ENCODE measurements around the gene CNRIP1.

CNRIP1 gene

DNA sequence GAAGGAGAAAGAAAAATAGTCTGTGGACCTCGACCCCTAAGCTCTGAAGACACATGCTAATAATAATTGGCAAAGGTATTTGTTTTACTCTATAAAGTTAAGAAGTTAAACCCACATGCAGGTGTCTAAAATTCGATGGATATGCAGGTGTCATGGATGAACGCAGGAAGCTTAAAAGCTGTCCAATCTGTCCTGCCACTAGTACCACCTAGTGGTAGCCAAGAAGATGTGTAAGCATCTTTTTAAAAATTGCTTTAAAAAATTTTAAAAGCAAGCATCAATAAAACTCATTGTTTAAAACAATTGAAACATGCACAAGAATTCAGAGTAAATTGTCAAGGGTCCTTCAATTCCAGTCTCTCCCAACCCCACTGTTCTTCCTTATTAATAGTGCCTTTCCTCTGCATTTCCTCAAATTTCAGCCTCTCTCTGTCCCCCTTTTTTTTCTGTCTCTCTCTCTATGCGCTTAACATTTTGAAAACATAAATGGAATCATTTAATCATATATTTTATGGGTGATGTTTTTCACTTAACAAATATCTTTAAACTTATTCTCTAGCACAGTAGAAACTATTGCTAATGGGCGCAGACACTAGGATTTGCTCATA, 36.8 kb downstream of the CNRIP1 start (continued):
- TF ChIP-seq, protein P1, sequence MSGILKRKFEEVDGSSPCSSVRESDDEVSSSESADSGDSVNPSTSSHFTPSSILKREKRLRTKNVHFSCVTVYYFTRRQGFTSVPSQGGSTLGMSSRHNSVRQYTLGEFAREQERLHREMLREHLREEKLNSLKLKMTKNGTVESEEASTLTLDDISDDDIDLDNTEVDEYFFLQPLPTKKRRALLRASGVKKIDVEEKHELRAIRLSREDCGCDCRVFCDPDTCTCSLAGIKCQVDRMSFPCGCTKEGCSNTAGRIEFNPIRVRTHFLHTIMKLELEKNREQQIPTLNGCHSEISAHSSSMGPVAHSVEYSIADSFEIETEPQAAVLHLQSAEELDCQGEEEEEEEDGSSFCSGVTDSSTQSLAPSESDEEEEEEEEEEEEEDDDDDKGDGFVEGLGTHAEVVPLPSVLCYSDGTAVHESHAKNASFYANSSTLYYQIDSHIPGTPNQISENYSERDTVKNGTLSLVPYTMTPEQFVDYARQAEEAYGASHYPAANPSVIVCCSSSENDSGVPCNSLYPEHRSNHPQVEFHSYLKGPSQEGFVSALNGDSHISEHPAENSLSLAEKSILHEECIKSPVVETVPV (CRISPR knock-in tag; IDR thresholded peaks at IDR 0.05), result no peak
- no peak for TF ChIP-seq ZNF8 (CRISPR knock-in tag; IDR thresholded peaks at IDR 0.05)
- no peak for TF ChIP-seq TCF4 (CRISPR knock-in tag; IDR thresholded peaks at IDR 0.05; ENCODE audit: borderline replicate concordance)
- TF ChIP-seq ARNTL (CRISPR knock-in tag; IDR thresholded peaks at IDR 0.05; ENCODE audit: borderline replicate concordance, low read depth), result no peak
- no peak for TF ChIP-seq ZNF70 (CRISPR knock-in tag; IDR thresholded peaks at IDR 0.05)
- TF ChIP-seq, protein P2, sequence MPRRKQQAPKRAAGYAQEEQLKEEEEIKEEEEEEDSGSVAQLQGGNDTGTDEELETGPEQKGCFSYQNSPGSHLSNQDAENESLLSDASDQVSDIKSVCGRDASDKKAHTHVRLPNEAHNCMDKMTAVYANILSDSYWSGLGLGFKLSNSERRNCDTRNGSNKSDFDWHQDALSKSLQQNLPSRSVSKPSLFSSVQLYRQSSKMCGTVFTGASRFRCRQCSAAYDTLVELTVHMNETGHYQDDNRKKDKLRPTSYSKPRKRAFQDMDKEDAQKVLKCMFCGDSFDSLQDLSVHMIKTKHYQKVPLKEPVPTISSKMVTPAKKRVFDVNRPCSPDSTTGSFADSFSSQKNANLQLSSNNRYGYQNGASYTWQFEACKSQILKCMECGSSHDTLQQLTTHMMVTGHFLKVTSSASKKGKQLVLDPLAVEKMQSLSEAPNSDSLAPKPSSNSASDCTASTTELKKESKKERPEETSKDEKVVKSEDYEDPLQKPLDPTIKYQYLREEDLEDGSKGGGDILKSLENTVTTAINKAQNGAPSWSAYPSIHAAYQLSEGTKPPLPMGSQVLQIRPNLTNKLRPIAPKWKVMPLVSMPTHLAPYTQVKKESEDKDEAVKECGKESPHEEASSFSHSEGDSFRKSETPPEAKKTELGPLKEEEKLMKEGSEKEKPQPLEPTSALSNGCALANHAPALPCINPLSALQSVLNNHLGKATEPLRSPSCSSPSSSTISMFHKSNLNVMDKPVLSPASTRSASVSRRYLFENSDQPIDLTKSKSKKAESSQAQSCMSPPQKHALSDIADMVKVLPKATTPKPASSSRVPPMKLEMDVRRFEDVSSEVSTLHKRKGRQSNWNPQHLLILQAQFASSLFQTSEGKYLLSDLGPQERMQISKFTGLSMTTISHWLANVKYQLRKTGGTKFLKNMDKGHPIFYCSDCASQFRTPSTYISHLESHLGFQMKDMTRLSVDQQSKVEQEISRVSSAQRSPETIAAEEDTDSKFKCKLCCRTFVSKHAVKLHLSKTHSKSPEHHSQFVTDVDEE (CRISPR knock-in tag; IDR thresholded peaks at IDR 0.05), result no peak
- TF ChIP-seq, protein P3, sequence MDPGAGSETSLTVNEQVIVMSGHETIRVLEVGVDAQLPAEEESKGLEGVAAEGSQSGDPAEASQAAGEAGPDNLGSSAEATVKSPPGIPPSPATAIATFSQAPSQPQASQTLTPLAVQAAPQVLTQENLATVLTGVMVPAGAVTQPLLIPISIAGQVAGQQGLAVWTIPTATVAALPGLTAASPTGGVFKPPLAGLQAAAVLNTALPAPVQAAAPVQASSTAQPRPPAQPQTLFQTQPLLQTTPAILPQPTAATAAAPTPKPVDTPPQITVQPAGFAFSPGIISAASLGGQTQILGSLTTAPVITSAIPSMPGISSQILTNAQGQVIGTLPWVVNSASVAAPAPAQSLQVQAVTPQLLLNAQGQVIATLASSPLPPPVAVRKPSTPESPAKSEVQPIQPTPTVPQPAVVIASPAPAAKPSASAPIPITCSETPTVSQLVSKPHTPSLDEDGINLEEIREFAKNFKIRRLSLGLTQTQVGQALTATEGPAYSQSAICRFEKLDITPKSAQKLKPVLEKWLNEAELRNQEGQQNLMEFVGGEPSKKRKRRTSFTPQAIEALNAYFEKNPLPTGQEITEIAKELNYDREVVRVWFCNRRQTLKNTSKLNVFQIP (CRISPR knock-in tag; IDR thresholded peaks at IDR 0.05; ENCODE audit: borderline replicate concordance, low read depth), result no peak
- TF ChIP-seq RARB (CRISPR knock-in tag; IDR thresholded peaks at IDR 0.05), result no peak
- TF ChIP-seq GLIS3 (CRISPR knock-in tag; IDR thresholded peaks at IDR 0.05), result no peak

DNA sequence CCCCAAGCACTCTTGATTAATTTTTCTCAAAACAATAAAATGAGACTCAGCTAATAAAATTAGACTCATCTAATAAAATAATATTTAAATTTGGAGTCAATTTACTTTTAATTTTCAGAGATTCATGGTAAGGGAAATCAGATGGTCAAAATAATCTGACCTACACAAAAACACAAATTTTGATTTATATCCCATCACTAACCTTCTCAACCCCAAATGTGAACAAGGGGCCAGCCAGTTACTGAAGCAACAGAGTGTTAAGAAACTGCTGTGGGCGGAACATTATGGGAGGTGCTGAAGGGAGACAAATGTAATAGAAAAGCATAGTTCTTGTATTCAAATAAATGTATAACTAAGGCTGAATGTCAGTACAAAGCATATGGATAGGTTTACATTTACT, 39.0 kb downstream of the CNRIP1 start:
- TF ChIP-seq ZNF70 (CRISPR knock-in tag; IDR thresholded peaks at IDR 0.05), result no peak
- TF ChIP-seq, protein P1 (CRISPR knock-in tag; IDR thresholded peaks at IDR 0.05), result no peak
- TF ChIP-seq PPARA (CRISPR knock-in tag; IDR thresholded peaks at IDR 0.05; ENCODE audit: borderline replicate concordance), result no peak
- TF ChIP-seq, protein P2 (CRISPR knock-in tag; IDR thresholded peaks at IDR 0.05), result no peak
- TF ChIP-seq CSDC2 (CRISPR knock-in tag; IDR thresholded peaks at IDR 0.05), result no peak
- TF ChIP-seq ZFP30 (CRISPR knock-in tag; IDR thresholded peaks at IDR 0.05), result no peak
- TF ChIP-seq ZC3H10 (CRISPR knock-in tag; IDR thresholded peaks at IDR 0.05), result no peak
- no peak for TF ChIP-seq ESRRG (CRISPR knock-in tag; IDR thresholded peaks at IDR 0.05)
- no peak for TF ChIP-seq ARNTL (CRISPR knock-in tag; IDR thresholded peaks at IDR 0.05; ENCODE audit: borderline replicate concordance, low read depth)
- TF ChIP-seq, protein P3 (CRISPR knock-in tag; IDR thresholded peaks at IDR 0.05; ENCODE audit: borderline replicate concordance, low read depth), result no peak
- no peak for TF ChIP-seq ZFP3 (CRISPR knock-in tag; IDR thresholded peaks at IDR 0.05)
- no peak for TF ChIP-seq OSR1 (CRISPR knock-in tag; IDR thresholded peaks at IDR 0.05)
- no peak for ATAC-seq

DNA sequence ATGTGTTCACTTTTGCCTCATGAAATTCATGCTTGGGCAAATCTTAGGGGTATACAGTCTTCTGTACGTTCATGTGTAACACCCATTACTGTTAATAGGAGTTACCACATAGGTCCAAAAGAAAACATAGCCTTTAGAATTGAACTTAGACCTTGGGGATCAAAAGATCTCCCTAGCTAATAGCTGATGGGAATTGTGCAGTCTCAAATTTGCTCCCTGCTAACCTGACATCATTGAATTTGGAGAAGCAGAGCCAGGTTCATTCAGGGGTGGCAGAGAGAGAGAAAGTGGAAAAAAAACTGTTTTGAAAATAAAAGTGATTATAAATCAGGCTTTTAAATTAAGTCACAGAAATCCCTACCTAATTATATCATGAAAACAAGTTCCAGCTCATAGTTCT, 39.4 kb downstream of the CNRIP1 start:
- no peak for TF ChIP-seq ZFP3 (CRISPR knock-in tag; IDR thresholded peaks at IDR 0.05)
- TF ChIP-seq CSDC2 (CRISPR knock-in tag; IDR thresholded peaks at IDR 0.05), result no peak
- TF ChIP-seq TOX (CRISPR knock-in tag; IDR thresholded peaks at IDR 0.05; ENCODE audit: borderline replicate concordance), result no peak
- no peak for TF ChIP-seq ISL1 (CRISPR knock-in tag; IDR thresholded peaks at IDR 0.05)
- TF ChIP-seq, protein P3 (CRISPR knock-in tag; IDR thresholded peaks at IDR 0.05; ENCODE audit: borderline replicate concordance, low read depth), result no peak
- ATAC-seq, result no peak
